Stimulated activated naive CD8-positive, alpha-beta T cell treated with anti-CD3 and anti-CD28 coated beads, Interleukin-15, amount 100 ng/mL, for 72 hours (primary cell): ENCODE measurements around the gene SSX4B.
A peak's percentile ranks its signal among the peaks of the same experiment; 100 is the strongest.
"Not testable (repeated sequence)": the region's sequence is repeated elsewhere in the genome, so short reads cannot be mapped to it uniquely, and the experiment has no call there.

Experiments
- ATAC-seq: fragments of 150-1000 bp; cut with Tn5 transposase; 2 replicates; pipeline ENCODE4 v1.10.0; 2021; ENCODE audit warnings: mild to moderate bottlenecking, moderate library complexity
- DNase-seq, 2 donors: peaks; one replicate each; pipeline ENCODE4 v3.0.0; 2021 to 2022
- H3K27ac Mint-ChIP-seq, 2 donors: one replicate each; pipeline ENCODE4 v1.8.0; 2022; ENCODE audit warnings: mild to moderate bottlenecking in 2 of 2, mixed read lengths in 2 of 2, moderate library complexity in 2 of 2
- H3K27me3 Mint-ChIP-seq: one replicate; pipeline ENCODE4 v1.8.0; 2022; ENCODE audit warnings: mixed read lengths
- H3K4me1 Mint-ChIP-seq: one replicate; pipeline ENCODE4 v1.8.0; 2022; ENCODE audit warnings: mild to moderate bottlenecking, mixed read lengths
- H3K4me3 Mint-ChIP-seq, 2 donors: one replicate each; pipeline ENCODE4 v1.8.0; 2022; ENCODE audit warnings: mild to moderate bottlenecking in 2 of 2, mixed read lengths in 2 of 2, moderate library complexity in 1 of 2
- H3K9me3 Mint-ChIP-seq, 2 donors: one replicate each; pipeline ENCODE4 v1.8.0; 2022; ENCODE audit warnings: mixed read lengths in 2 of 2

The SSX4B gene

GRCh38 chrX:48411860-48412259 lies at the start of gene SSX4B:
Gene SSX4B, minus strand, starts transcription at chrX:48411960. Its CDS starts 588 bp downstream, at chrX:48411372.
- not testable (repeated sequence) for H3K4me3 Mint-ChIP-seq, H3K4me1 Mint-ChIP-seq, ATAC-seq, H3K27me3 Mint-ChIP-seq, H3K9me3 Mint-ChIP-seq, H3K27ac Mint-ChIP-seq, DNase-seq

GRCh38 chrX:48460606-48461005 lies 48.8 kb upstream of the SSX4B start:
- ATAC-seq: no peak
- Mint-ChIP-seq H3K4me1 (peaks cover 23% of the 10 kb centered on the region), H3K9me3 (no peaks in the 10 kb centered on the region), H3K27ac (peak overlapping the region in 1 of 2 donors; percentile 94), H3K4me3 (no peak overlapping the region), H3K27me3 (no peaks in the 10 kb centered on the region)
- DNase-seq: no peak

- no peaks in the 10 kb centered on the region for H3K27me3 Mint-ChIP-seq
- H3K9me3 Mint-ChIP-seq: no peaks in the 10 kb centered on the region
- peaks cover 17% of the 10 kb centered on the region for H3K4me1 Mint-ChIP-seq
- ATAC-seq (no peak), DNase-seq (no peak)
- H3K4me3 Mint-ChIP-seq: no peak overlapping the region
- H3K27ac Mint-ChIP-seq: peak overlapping the region; percentile 87 to 91
These were observed 48.3 kb upstream of the SSX4B start for GRCh38 chrX:48460031-48460430.

GRCh38 chrX:48459483-48459882 lies 47.7 kb upstream of the SSX4B start:
- Mint-ChIP-seq H3K4me3 (no peak overlapping the region), H3K27me3 (no peaks in the 10 kb centered on the region), H3K9me3 (no peaks in the 10 kb centered on the region), H3K4me1 (peaks cover 15% of the 10 kb centered on the region), H3K27ac (peak overlapping the region in 1 of 2 donors; percentile 91)
- DNase-seq: no peak
- ATAC-seq: no peak

- Mint-ChIP-seq H3K9me3 (no peaks in the 10 kb centered on the region), H3K4me1 (peaks cover 7% of the 10 kb centered on the region), H3K27me3 (no peaks in the 10 kb centered on the region), H3K27ac (no peak overlapping the region), H3K4me3 (no peak overlapping the region)
- no peak for DNase-seq
- no peak for ATAC-seq
These were observed 47.0 kb upstream of the SSX4B start for GRCh38 chrX:48458711-48459110.

GRCh38 chrX:48456628-48457331 lies 45.0 kb upstream of the SSX4B start:
- H3K4me3 Mint-ChIP-seq: no peak overlapping the region
- H3K9me3 Mint-ChIP-seq: no peaks in the 10 kb centered on the region
- no peak for ATAC-seq
- H3K27ac Mint-ChIP-seq: no peak overlapping the region
- no peaks in the 10 kb centered on the region for H3K27me3 Mint-ChIP-seq
- no peak for DNase-seq
- no peaks in the 10 kb centered on the region for H3K4me1 Mint-ChIP-seq

- H3K9me3 Mint-ChIP-seq: no peaks in the 10 kb centered on the region
- H3K4me3 Mint-ChIP-seq: no peak overlapping the region
- no peaks in the 10 kb centered on the region for H3K27me3 Mint-ChIP-seq
- ATAC-seq: no peak
- peak overlapping the region in 1 of 2 donors; percentile 72 for H3K27ac Mint-ChIP-seq
- no peaks in the 10 kb centered on the region for H3K4me1 Mint-ChIP-seq
- no peak for DNase-seq
These were observed 39.9 kb upstream of the SSX4B start for GRCh38 chrX:48451708-48452107.

- DNase-seq: no peak
- Mint-ChIP-seq H3K27me3 (no peaks in the 10 kb centered on the region), H3K27ac (no peak overlapping the region), H3K4me3 (no peak overlapping the region), H3K4me1 (no peaks in the 10 kb centered on the region), H3K9me3 (no peaks in the 10 kb centered on the region)
- no peak for ATAC-seq
These were observed 38.3 kb upstream of the SSX4B start for GRCh38 chrX:48450076-48450475.

GRCh38 chrX:48447201-48447600 lies 35.4 kb upstream of the SSX4B start:
- not testable (repeated sequence) for H3K9me3 Mint-ChIP-seq, ATAC-seq, H3K27ac Mint-ChIP-seq, H3K4me1 Mint-ChIP-seq, H3K27me3 Mint-ChIP-seq, H3K4me3 Mint-ChIP-seq, DNase-seq

- not testable (repeated sequence) for H3K27me3 Mint-ChIP-seq, H3K4me3 Mint-ChIP-seq, H3K9me3 Mint-ChIP-seq, DNase-seq, H3K4me1 Mint-ChIP-seq, ATAC-seq, H3K27ac Mint-ChIP-seq
These were observed 22.0 kb upstream of the SSX4B start for GRCh38 chrX:48433713-48434112.

GRCh38 chrX:48430166-48430565 lies 18.4 kb upstream of the SSX4B start:
- H3K4me3 Mint-ChIP-seq, H3K27me3 Mint-ChIP-seq, ATAC-seq, DNase-seq, H3K4me1 Mint-ChIP-seq, H3K27ac Mint-ChIP-seq, H3K9me3 Mint-ChIP-seq: not testable (repeated sequence)

GRCh38 chrX:48429606-48430005 lies 17.8 kb upstream of the SSX4B start:
- not testable (repeated sequence) for H3K27ac Mint-ChIP-seq, H3K4me3 Mint-ChIP-seq, H3K4me1 Mint-ChIP-seq, H3K9me3 Mint-ChIP-seq, DNase-seq, H3K27me3 Mint-ChIP-seq, ATAC-seq

- DNase-seq, H3K9me3 Mint-ChIP-seq, H3K27ac Mint-ChIP-seq, H3K4me1 Mint-ChIP-seq, H3K27me3 Mint-ChIP-seq, H3K4me3 Mint-ChIP-seq: not testable (repeated sequence)
- ATAC-seq: peak; percentile 91
These were observed 15.4 kb upstream of the SSX4B start for GRCh38 chrX:48427027-48427716.

- not testable (repeated sequence) for H3K9me3 Mint-ChIP-seq, ATAC-seq, H3K27ac Mint-ChIP-seq, H3K27me3 Mint-ChIP-seq, DNase-seq, H3K4me1 Mint-ChIP-seq, H3K4me3 Mint-ChIP-seq
These were observed 13.9 kb downstream of the SSX4B start for GRCh38 chrX:48397825-48398224.

- not testable (repeated sequence) for H3K4me1 Mint-ChIP-seq, H3K4me3 Mint-ChIP-seq, ATAC-seq
These were observed 14.8 kb downstream of the SSX4B start for GRCh38 chrX:48396931-48397330.

GRCh38 chrX:48383239-48383638 lies 28.5 kb downstream of the SSX4B start, which contains the start of gene SSX4:
Gene SSX4, plus strand, starts transcription at chrX:48383539. Its CDS starts 515 bp downstream, at chrX:48384054.
- H3K4me1 Mint-ChIP-seq, H3K27me3 Mint-ChIP-seq, H3K4me3 Mint-ChIP-seq, DNase-seq, H3K9me3 Mint-ChIP-seq, ATAC-seq, H3K27ac Mint-ChIP-seq: not testable (repeated sequence)

More at GRCh38 chrX:48396931-48397330, 14.8 kb downstream of the SSX4B start:
- H3K27ac Mint-ChIP-seq, H3K27me3 Mint-ChIP-seq, DNase-seq, H3K9me3 Mint-ChIP-seq: not testable (repeated sequence)
